ENCODE measurements around the gene GTPBP1.

- TF ChIP-seq CTCF (conservative IDR thresholded peaks at IDR 0.05) (no peak), ZFX (IDR thresholded peaks at IDR 0.05) (no peak)
Measured at GRCh38 chr22:38736257-38736570, 30.5 kb downstream of the GTPBP1 start.
